ENCODE measurements around the gene ZNF184.

ZNF184 gene

DNA sequence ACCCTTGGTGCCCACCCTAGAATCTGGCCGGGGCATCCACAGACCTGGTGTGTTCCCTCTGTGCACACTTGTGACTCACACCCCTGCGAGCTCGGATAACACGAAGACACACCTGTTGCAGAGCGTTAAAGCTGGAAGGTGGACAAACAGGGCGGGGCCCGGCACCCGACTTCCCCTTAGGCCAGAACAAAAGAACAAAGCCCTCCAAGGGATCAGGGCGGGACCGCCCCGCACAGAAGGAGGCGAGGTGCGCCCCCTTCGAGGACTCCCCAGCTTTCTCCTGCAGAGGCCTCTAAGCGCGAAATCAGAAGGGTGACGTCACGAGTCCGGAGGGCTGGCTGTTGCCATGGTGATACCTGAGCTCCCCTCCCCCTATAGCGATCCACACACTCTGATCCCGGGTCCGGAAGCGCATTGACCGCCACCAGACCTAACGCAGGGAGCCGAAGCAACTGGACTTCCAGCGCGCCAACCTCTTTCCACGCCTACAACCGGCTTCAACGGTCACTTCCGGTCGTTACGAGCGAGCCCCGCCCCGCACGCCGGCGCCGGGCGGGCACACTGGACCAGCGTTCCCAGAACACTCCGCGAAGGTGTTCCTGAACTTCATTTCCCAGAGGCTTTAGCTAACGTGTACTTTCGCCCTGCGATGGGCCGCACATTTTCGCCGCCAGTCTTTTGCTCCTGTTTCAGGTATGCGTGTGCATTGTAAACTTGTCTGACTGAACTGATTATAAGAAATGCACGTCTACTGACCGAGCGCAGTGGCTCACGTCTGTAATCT is at the start of gene ZNF184:
ZNF184 (minus strand) TSS at position 489 of the 784 bp plus-strand sequence. CDS start 811 bp downstream, outside the sequence.
- DNase-seq, result peak; percentile 97 to 98

DNA sequence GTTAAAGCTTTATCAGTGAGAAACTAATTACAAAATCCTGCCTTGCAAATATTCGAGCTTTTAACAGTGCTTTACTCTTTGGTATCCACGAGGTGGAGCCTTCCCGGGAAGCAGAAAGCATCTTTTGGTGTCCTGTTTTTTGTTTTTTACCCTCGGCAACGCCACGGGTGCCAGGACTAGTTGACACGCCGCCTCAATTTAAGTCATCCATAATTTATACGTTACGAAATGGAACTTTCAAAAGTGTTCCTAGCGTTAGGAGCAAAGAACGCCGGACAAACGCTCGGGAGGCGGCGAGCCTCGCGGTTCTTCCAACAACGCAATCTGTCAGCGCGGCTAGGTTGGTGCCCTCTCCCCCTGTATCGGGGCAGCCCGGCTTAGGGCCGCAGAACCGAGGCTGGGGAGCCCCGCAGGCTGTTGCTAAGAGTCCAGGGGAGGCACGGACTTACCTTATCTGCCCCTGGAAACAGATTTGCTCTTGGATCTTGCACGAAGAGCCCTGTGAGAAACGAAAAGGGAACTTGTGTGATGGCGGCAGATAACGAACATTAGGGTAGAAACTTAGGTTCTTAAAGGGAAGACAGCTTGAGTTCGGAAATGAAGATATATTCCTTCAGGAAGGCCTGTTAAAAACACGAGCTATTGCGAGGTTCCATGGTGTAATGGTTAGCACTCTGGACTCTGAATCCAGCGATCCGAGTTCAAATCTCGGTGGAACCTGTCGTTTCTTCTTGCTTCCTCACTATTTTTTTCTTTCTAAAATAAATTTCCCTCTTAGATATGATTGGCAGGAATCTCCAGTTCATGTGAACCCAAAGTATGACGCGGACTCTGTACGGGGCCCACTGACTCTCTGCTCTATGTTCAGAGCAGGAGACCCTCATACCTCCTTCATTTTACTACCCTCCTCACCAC is 46.2 kb upstream of the ZNF184 start:
- DNase-seq, result peak; percentile 72 to 88

DNA sequence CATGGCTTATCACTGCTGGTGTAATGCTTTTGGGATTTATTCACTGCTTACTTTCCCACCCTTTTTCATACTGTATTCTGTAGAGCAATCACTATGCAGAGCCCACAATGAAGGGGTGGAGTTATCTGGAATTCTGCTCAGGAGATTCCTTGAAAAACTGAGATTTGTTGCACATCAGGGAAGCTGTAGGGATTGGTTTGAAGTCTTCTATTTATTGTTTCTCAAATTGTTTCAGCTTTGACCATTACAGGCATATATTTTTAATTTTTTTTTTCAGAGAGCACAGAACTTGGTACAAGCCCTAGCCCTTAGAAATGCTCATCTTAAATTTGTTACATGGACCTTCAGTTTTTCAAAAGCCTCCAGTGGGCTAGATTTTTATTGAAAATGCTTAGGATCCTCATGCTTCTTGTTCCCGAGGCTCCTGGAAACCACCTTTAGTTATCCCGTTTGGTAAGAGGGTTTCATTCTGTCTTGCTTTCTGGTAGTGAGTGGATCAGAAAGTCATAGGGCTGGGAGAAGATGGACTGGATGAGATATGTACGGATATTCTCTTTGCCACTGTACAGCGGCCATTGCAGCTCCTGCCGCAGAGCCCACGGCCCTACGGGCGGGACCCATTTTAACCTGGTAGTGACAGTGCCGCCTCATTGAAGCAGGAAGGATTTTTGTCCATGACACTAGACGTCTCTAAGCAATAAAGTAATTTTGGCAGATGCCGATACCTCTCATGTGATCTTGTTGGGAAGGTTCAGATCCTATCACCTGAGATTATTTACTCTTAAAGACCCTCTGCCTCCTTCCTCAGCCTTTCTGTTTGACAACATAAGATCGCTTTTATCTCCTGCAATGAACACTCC is 45.3 kb upstream of the ZNF184 start:
- peak in 1 of 2 experiments; percentile 47 for DNase-seq

DNA sequence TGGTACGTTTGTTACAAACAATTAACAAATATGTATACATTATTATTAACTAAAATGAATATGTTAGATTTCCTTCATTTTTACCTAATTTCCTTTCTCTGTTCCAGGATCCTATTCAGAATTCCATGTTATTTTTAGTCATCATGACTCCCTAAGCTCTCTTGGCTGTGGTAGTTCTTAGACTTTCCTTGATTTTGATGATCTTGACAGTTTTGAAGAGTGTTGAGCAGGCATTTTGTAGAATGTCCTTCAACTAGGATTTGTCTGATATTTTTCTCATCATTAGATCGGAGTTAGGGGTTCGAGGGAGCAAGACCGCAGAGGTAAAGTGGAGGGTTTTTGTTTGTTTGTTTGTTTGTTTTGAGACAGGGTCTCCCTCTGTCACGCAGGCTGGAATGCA is 44.3 kb upstream of the ZNF184 start:
- DNase-seq, result no peak

DNA sequence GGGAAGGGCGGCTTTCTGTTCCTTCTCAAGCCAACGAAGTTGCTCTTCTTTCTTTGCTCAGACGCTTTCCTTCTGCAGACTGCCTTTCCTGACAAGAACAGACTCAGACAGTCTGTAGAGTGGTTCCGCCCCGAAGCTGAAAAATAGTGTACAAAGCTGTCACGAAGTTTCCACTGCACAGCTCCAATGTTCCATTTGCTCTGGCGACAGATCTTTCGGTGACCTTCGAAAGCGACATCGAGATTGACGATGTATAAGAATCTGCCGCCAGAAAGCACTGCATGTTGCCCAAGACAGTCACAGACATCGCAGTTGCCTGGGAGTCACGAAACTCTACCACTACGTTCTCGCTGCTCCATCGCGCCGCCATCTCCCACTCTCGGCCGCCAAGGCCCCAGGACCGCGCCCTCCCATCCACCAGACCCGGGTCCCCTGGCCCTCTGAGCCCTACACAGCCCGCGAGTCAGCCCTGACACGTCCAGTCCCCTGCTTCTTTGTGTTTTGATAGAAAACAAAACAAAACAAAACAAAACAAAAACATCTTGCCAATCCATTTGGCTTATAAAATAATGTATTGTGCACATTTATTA is 42.1 kb upstream of the ZNF184 start:
- no peak for DNase-seq

DNA sequence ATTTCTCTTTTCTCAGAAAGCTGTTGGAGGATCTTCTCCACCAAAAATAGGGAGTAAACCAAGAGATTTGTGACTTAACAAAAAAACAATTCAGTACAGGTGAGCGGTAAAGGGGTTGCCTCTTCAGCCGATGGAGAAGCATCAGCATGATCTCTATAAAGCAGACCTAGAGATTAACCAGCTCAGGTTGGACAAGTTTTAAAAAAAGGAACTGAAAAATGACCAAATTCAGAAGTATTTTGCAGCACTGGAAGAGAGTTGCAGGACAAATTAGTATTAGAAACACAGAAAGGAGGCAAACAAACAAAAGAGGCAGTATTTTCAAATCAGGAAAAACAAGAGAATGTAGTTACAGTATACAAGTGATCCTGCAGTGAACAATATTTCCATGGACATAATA is 39.6 kb upstream of the ZNF184 start:
- no peak for DNase-seq

DNA sequence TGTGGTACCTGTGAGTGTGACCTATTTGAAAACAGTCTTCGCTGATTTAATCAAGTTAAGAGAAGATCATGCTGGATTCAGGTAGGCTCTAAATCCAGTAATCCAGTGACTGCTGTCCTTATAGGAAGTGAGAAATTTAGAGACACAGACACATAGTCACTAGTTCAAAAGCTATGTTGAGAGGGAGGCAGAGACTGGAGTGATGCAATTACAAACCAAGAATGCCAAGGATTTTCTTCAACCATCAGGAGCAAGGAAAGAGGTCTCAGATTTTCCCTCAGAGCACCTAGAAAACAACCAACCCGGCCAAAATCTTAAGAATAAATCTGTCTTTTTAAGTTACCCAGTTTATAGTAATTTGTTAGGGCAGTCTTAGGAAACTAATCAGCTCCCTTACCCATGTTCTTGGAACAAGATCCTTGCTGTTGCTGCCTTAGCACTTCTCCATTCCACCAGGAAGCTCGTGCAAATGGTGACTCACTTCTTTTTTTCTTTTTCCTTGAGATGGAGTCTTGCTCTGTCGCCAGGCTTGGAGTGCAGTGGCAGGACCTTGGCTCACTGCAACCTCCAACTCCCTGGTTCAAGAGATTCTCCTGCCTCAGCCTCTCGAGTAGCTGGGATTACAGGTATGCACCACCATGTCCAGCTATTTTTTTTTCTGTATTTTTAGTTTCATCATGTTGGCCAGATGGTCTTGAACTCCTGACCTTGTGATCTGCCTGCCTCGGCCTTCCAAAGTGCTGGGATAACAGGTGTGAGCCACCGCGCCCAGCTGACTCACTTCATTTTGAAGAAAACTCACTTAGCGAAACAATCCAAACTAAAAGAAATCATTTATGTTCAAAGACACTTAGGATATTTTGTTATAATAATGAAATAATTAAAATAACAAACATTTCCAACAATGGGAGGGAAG is 34.4 kb upstream of the ZNF184 start:
- no peak for DNase-seq

DNA sequence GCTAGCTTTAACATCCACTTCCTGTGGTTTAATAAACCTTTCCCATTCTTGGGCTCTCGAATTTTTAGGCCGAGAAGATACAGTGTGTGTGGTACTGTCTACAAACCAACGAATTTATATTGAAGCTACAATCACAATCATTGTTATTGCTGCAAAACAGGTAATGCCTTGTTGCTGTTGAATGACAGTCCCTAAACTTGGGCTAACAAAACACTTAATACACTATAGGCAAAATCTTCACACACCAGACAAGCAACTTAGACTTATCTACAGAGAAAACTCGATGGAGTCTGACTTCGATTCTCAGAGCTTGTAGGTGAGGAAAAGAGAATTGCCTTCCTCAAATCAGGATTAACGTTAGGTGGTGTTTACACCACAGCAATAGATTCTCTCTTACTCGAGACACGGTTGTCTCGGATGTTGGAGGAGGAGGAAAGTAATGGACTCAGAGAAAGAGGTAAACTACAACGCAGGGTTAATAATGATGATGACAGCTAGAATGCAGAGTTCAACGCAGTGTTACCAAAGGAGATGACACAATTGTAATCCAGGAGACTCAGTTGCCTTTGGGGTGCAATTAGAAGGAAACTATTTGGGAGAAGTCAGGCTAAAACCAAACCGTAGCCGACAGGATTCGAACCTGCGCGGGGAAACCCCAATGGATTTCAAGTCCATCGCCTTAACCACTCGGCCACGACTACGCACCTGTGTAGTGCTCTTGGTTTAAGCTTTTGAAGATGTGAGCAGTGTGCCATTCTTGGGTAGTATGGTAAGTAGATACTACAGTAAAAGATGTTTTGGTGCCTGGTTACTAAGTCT is 32.5 kb upstream of the ZNF184 start:
- DNase-seq, result peak; percentile 26 to 79

DNA sequence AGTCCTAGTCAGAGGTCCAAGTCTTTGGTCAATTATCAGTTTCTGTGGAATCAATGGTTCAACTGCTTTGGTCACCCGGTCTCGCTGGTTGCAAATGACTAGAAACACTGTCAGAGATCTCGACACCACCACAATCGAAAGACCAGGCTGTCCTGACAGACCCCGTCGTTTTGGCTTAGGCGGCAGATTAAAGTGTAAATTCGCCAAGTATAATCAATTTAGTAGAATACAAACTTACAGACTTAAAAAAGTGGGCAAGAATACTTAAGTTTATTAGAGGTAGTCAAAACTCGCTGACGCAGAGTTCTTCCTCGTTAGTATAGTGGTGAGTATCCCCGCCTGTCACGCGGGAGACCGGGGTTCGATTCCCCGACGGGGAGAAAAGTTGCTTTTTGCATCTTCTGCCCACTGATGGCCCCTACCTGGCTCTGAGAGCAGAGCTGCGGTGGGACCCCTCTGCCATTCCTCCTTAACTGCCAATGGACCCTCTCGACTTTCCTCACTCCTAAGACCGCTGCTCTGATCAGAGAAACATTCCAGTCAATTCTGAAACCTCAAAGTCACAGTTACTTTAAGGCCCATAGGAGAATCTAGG is 30.6 kb upstream of the ZNF184 start:
- peak; percentile 28 to 78 for DNase-seq

DNA sequence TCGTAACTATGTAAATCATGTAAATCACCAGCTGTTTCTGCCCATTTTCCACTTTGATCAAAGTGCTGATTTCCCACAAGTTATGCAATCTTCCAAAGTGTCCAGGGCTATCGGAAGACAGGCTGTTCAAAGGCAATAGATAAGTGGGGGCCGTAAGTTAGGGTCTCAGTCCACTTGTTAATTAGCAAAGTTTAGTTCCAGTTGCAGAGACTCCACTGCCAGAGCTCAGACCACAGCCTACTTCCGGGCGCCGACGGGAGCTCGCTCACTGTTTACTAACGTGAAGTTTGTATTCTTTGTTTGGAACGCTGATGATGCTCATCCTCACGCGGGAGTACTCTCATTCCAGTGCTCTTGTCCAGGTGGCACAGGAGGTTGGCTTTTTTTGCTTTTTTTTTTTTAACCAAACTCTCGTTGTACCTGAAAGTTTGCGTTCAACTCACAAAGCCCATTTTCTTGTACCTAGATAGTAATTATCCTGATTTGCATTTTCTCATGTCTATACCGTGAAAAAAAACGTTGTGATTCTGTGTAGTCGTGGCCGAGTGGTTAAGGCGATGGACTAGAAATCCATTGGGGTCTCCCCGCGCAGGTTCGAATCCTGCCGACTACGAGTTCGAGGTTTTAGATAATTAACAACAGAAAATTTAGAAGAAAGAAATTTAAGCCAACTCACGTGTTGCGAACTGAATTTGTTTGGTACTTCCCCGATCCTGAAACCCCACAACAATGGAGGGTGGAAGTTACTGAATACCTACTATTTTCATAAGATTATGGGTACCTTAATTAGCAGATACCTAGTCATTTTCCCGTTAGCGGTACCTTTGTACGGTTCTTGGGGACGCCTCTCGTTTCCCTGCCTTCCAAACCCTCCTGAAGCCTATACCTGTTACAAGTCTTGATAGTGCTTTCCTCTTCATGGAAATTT is 29.9 kb upstream of the ZNF184 start:
- DNase-seq, result peak; percentile 76 to 90

DNA sequence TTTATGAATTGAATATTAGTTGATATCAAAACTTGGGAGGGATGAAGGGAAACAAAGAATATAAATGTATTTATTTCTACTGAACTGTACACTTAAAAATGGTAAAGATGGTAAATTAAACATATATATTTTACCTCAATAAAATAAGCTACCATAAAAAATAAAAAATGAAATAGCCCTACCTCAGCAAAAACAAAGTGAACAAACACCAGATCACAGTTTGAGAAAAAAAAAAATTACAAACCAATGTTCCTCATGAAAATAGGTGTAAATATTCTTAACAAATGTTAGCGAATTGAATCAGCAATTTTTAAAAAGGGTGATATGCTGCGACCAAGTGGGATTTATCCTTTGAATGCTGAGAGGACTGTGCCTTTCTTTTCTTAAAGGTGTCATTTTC is 28.3 kb upstream of the ZNF184 start:
- no peak for DNase-seq

DNA sequence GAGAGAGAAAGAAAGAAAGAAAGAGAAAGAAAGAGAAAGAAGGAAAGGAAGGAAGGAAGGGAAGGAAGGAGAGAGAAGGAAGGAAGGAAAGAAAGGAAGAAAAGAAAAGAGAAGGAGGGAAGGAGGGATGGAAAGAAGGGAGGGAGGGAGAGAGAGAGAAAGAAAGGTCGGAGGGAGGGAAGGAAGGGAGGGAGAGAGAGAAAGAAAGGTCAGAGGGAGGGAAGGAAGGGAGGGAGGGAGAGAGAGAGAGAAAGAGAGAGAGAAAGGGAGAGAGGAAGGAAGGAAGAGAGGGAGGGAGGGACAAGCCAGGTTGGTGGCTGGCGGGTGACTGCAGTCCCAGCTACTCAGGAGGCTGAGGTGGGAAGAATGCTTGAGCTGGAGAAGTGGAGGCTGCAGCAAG is 27.3 kb upstream of the ZNF184 start:
- no peak for DNase-seq

DNA sequence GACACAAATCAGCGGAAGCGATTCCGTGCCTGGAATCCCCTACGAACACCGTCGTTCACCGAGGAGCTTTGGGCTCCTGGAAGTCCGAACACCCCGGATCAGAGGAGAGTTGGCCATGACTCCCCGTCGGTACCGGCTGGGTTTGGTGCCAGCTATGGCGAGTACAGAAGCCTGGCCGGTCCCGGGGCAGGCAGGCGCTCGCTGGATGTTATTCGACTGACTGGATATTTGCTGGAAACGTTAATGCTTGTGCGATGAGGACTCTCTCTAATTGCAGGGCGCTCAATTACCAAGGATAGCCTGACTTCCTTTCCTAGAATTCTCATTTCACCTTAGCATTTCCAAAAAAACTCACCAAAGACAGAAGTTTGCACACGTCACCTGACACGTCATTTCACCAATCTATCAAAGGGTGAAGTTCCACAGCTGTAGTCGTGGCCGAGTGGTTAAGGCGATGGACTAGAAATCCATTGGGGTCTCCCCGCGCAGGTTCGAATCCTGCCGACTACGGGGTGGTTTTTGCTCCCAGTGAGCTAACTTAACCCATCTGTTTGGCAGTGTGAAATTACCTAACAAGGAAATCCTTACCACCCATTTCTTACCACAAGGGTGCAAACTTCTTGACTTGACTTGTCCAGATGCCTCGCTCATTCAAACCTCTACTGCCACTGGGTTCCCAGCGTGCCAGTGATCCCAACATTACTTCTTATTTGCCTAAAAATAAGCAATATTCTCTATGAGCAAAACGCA is 22.7 kb upstream of the ZNF184 start:
- peak in 1 of 2 experiments; percentile 56 for DNase-seq

DNA sequence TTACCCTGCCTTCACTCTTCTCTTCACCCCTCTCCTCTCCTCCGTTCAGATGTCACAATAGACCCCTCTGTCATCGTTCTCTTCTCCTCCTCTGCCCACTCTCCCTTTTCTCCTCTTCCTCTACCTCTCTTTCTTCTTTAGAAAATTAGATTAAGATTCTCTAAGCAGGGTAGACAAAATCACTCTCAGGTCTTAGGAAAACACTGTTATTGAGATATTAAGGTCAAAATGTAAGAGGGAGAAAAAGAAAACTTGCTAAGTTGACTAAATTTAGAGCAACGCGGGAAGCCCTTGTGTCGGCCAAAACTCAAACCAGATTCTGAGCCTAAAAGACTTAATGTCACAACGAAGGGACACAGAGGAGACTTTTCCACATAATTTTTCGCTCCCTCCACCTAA is 22.1 kb upstream of the ZNF184 start:
- no peak for DNase-seq

DNA sequence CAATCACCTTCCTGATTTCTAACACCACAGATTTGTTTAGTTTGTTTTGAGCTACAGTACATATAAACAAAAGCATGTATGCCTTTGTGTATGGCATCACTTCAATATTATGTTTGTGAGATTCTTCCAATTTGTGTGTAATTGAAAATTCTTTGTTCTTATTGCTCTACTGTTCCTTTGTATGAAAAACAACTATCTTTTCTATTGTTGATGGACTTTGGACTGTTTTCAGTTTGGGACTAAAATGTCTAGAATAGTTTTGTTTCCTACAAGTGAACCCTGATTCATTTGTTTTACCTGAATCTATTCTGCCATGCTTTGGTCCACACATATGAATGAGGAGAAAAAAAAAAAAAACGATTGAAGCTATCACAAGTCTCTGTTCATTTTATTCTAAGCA is 21.2 kb upstream of the ZNF184 start:
- no peak for DNase-seq

DNA sequence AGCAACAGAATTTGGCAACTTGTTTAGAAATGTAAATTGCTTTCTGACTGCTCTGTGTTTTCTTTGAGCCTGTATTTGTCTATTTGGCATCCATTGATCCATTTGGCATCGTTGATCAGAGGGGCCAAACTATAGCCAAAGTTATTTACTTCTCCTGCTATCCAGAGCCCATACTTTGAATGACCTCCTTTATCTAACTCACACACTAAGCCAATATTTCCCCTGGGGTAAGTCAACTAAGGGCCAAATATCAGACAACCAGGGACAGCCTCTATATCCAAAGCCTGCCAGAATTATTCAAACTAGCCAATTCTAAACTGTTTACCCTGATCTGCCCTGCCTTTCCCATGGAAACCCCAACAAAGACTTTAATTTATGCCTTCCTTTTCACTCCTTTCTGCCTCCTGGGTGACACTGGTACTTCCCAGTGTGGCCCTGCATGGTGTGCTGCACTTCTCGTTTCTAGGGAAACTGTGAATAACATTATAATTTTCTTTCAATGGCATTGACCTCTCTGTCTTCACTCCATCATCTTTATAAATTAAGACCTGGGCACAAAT is 19.8 kb upstream of the ZNF184 start:
- no peak for DNase-seq

DNA sequence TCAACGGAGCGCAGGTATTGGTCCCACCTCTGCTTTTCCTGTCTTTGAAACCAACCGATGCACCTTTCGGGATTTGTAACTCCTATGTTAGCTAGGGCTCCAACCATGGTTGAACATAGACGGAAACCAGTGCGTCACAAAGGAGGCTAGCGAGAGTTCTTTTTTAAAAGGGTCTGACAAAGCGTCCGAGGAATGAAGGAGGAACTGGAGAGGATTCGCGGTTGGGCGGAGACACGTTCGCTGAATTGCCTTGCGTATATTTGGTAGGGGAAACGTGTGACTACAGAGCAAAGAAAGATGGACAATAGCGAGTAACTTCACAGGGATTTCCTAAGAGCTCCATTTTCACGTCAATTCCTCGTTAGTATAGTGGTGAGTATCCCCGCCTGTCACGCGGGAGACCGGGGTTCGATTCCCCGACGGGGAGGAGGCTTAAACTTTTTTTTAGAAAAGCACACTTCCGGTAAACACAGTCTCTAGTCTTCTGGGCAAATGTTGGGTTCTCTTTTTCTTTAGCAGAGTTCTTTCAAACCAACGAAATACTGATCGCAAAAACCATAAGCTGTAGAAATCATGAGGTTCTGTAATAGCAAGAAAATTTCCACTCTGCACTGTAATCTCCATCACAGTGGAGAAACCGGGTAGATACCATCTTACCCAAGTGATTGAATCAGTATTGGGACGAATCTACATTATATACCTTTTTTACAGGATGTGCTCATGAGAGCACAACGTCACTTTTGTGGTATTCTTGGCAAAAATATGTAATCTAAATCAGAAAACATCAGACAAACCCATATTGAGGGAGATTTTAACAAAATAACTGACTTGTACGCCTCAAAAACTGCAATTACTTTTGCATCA is 6.6 kb upstream of the ZNF184 start:
- peak; percentile 79 to 87 for DNase-seq
